Activated naive CD8-positive, alpha-beta T cell treated with anti-CD3 and anti-CD28 coated beads, Interleukin-2, amount 50 U/mL, for 24 hours (primary cell): ENCODE measurements around the gene TAF15.
A peak's percentile ranks its signal among the peaks of the same experiment; 100 is the strongest.

ENCODE experiments used
- ATAC-seq: fragments of 150-1000 bp; cut with Tn5 transposase; one replicate; pipeline ENCODE4 v1.10.0; 2021
- DNase-seq: peaks from one replicate; pipeline ENCODE4 v3.0.0; 2021
- H3K27ac Mint-ChIP-seq: one replicate; pipeline ENCODE4 v1.8.0; 2021; ENCODE audit warnings: mild to moderate bottlenecking, mixed read lengths
- H3K27me3 Mint-ChIP-seq: one replicate; pipeline ENCODE4 v1.8.0; 2021; ENCODE audit warnings: mixed read lengths
- H3K36me3 Mint-ChIP-seq: one replicate; pipeline ENCODE4 v1.8.0; 2021; ENCODE audit warnings: low read depth, mixed read lengths
- H3K4me1 Mint-ChIP-seq: one replicate; pipeline ENCODE4 v1.8.0; 2021; ENCODE audit warnings: mixed read lengths
- H3K4me3 Mint-ChIP-seq: one replicate; pipeline ENCODE4 v1.8.0; 2021; ENCODE audit warnings: mild to moderate bottlenecking, moderate library complexity, mixed read lengths
- H3K9me3 Mint-ChIP-seq: one replicate; pipeline ENCODE4 v1.8.0; 2021; ENCODE audit warnings: mixed read lengths

TAF15 gene

DNA sequence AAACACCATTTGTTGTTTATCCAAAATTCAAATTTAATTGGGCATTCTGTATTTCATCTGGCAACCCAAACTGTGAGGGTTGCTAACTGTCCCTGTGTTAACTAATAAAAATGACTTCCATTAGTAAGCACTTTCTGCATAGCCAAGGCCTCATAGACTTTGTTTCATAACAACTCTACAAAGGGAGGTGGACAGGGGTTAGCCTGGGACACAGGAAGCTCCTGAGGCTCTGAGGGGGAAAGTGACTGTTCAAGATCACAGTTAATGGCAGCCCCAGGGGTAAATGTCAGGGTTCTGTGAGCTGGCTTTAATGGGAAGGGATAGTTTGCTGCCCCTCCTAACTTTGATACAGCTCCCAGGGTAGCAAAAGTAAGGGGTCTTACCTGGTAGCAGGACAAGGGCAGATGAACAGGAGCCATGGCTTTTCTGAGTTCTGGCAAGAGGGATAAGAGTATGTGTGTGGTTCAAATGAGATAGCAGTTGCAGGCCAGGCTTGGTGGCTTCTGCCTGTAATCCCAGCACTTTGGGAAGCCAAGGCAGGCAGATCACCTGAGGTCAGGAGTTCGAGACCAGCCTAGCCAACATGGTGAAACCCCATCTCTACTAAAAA is 57.2 kb downstream of the TAF15 start:
- Mint-ChIP-seq H3K27me3 (no peaks in the 10 kb centered on the region), H3K4me3 (no peak overlapping the region), H3K9me3 (no peaks in the 10 kb centered on the region), H3K4me1 (peaks cover 27% of the 10 kb centered on the region), H3K27ac (no peak overlapping the region), H3K36me3 (no peaks in the 10 kb centered on the region)
- ATAC-seq (no peak), DNase-seq (no peak)

DNA sequence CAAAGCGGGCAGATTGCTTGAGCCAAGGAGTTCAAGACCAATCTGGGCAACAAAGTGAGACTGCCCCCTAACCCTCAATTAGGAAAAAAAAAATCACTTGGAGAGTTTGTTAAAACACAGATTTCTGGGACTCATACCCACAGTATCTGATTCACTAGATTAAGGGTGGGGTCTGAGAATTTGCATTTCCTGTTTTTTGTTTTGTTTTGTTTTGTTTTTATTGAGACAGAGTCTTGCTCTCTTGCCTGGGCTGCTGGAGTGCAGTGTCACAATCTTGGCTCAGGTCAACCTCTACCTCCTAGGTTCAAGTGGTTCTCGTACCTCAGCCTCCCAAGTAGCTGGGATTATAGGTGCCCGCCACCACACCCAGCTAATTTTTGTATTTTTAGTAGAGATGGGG is 58.3 kb downstream of the TAF15 start:
- peaks cover 3% of the 10 kb centered on the region for H3K36me3 Mint-ChIP-seq
- H3K27ac Mint-ChIP-seq: no peak overlapping the region
- no peaks in the 10 kb centered on the region for H3K9me3 Mint-ChIP-seq
- no peaks in the 10 kb centered on the region for H3K27me3 Mint-ChIP-seq
- H3K4me1 Mint-ChIP-seq: peaks cover 34% of the 10 kb centered on the region
- DNase-seq (no peak), ATAC-seq (no peak)
- H3K4me3 Mint-ChIP-seq: no peak overlapping the region

DNA sequence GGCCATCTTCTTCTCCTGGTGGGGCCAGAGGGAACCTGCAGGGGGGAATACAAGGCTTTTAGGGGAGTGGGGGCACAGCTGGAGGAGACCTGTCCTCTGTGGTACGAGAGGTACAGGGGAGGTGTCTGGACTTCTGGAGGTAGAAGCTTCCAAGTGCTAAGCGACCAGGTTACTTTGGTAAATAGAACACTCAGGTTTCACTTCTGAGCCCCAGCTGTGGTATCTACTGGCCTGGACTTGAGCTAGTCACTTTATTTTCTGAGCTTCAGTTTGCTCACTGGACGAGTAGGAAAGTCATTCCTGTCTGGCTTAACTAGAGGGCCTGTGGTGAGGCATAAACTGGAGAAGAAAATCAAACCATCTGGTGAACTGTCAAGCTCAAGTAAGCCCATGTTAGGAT is 59.5 kb downstream of the TAF15 start, which contains the start of gene HEATR9:
Gene HEATR9 (minus strand): TSS at position 155 of the 400 bp plus-strand sequence. CDS start 149 bp downstream, at position 6.
- H3K27me3 Mint-ChIP-seq: no peaks in the 10 kb centered on the region
- H3K4me3 Mint-ChIP-seq: no peak within 1 kb of the TSS
- H3K27ac Mint-ChIP-seq: no peak within 1 kb of the TSS
- H3K36me3 Mint-ChIP-seq: peaks cover 3% of the 10 kb centered on the region
- peaks cover 35% of the 10 kb centered on the region for H3K4me1 Mint-ChIP-seq
- ATAC-seq (no peak), DNase-seq (no peak)
- H3K9me3 Mint-ChIP-seq: no peaks in the 10 kb centered on the region

- Mint-ChIP-seq H3K9me3 (no peaks in the 10 kb centered on the region), H3K27ac (no peak overlapping the region), H3K4me1 (peaks cover 35% of the 10 kb centered on the region), H3K27me3 (no peaks in the 10 kb centered on the region), H3K36me3 (peaks cover 8% of the 10 kb centered on the region), H3K4me3 (no peak overlapping the region)
- ATAC-seq: peak; percentile 87
- no peak for DNase-seq
Observed at GRCh38 chr17:35870906-35871819, 61.9 kb downstream of the TAF15 start.

DNA sequence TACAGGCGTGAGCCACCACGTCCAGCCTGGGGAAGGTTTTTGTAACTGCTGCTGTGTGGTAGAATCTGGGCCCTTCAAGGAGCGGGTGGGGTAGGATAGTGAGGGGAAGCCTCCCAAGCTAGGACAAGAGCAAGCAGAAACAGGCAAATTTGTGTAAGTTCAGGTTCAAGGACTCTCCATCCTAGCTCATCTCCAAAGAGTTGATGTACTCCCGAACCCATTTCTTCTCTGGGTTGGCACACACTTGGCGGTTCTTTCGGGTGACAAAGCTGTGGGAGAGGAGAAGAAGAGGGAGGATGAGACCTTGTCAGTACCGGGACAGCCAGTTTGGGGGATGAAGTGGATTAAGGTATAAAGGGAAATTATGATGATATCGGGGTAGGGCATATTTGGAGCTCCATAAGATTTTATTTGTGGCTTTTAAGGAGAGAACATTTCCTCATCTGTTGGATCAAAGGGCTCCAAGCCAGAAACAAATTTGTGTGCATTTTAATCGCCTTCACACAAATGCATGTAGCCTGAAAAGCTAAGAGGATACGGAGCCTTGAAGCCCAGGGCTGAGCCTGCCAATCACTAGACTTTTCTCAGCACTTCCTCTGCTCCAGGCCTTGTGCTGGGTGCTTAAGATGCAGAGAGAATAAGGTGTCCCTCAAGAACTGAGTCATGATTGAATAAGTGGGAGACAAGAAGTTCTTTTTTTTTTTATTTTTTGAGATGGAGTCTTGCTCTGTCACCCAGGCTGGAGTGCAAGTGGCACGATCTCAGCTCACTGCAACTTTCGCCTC is 63.1 kb downstream of the TAF15 start:
- Mint-ChIP-seq H3K27ac (no peak overlapping the region), H3K27me3 (no peaks in the 10 kb centered on the region), H3K4me3 (no peak overlapping the region), H3K36me3 (peaks cover 8% of the 10 kb centered on the region), H3K9me3 (no peaks in the 10 kb centered on the region), H3K4me1 (peaks cover 39% of the 10 kb centered on the region)
- ATAC-seq (no peak), DNase-seq (no peak)

GRCh38 chr17:35875072-35875799 is 66.0 kb downstream of the TAF15 start:
- peaks cover 59% of the 10 kb centered on the region for H3K4me1 Mint-ChIP-seq
- H3K4me3 Mint-ChIP-seq: peak overlapping the region; percentile 48
- H3K27ac Mint-ChIP-seq: peak overlapping the region; percentile 71
- ATAC-seq (no peak), DNase-seq (no peak)
- H3K36me3 Mint-ChIP-seq: peaks cover 11% of the 10 kb centered on the region
- H3K9me3 Mint-ChIP-seq: no peaks in the 10 kb centered on the region
- H3K27me3 Mint-ChIP-seq: no peaks in the 10 kb centered on the region

DNA sequence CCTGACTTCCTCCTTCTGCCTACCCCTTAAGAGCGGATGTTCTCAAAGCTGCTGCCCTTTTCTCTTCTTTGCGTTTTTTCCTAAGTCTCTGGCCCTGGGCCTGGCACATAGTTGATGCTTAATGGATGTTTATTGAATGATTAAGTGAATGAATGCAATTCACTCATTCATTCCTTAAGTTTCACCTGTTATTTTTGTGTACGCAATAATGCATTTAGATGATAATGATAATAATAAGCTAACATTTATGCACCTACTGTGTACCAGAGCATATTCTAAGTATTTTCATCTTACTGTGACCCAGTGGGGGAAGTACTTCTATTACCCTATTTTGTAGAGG is 66.5 kb downstream of the TAF15 start:
- Mint-ChIP-seq H3K4me1 (peaks cover 64% of the 10 kb centered on the region), H3K27ac (peak overlapping the region; percentile 71), H3K9me3 (no peaks in the 10 kb centered on the region), H3K27me3 (no peaks in the 10 kb centered on the region), H3K4me3 (peak overlapping the region; percentile 48), H3K36me3 (peaks cover 11% of the 10 kb centered on the region)
- DNase-seq (no peak), ATAC-seq (no peak)

DNA sequence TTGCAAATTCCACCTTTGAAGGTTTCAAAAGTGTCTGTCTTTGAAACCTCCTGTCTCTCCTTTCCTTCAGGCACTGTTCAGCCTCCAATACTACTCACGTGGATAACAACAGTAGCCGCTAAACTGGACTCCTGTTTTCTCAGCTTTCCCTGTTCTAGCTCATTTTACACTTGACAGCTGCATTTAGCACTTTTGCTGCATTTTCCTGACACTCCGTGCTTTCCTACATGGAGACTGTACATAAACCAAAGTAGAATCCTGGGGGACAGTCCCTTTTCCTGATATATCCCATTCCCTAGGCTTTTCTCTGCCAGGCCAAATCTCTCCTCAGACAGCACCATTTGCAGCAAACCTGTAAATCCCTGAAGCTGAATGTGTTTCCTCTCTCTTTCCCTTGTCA is 67.2 kb downstream of the TAF15 start:
- ATAC-seq: no peak
- H3K27me3 Mint-ChIP-seq: no peaks in the 10 kb centered on the region
- no peaks in the 10 kb centered on the region for H3K9me3 Mint-ChIP-seq
- peaks cover 11% of the 10 kb centered on the region for H3K36me3 Mint-ChIP-seq
- peaks cover 64% of the 10 kb centered on the region for H3K4me1 Mint-ChIP-seq
- peak overlapping the region; percentile 39 for H3K4me3 Mint-ChIP-seq
- H3K27ac Mint-ChIP-seq: peak overlapping the region; percentile 13
- DNase-seq: no peak

- peaks cover 8% of the 10 kb centered on the region for H3K36me3 Mint-ChIP-seq
- H3K4me1 Mint-ChIP-seq: peaks cover 62% of the 10 kb centered on the region
- ATAC-seq (no peak), DNase-seq (no peak)
- H3K27ac Mint-ChIP-seq: peak overlapping the region; percentile 34
- H3K27me3 Mint-ChIP-seq: no peaks in the 10 kb centered on the region
- no peaks in the 10 kb centered on the region for H3K9me3 Mint-ChIP-seq
- peak overlapping the region; percentile 77 for H3K4me3 Mint-ChIP-seq
Observed at GRCh38 chr17:35877345-35878029, 68.2 kb downstream of the TAF15 start.

GRCh38 chr17:35878361-35878760 is 69.1 kb downstream of the TAF15 start:
- Mint-ChIP-seq H3K36me3 (peaks cover 8% of the 10 kb centered on the region), H3K27ac (peak overlapping the region; percentile 77), H3K4me3 (peak overlapping the region; percentile 77), H3K27me3 (no peaks in the 10 kb centered on the region), H3K4me1 (peaks cover 60% of the 10 kb centered on the region), H3K9me3 (no peaks in the 10 kb centered on the region)
- no peak for ATAC-seq
- DNase-seq: no peak

DNA sequence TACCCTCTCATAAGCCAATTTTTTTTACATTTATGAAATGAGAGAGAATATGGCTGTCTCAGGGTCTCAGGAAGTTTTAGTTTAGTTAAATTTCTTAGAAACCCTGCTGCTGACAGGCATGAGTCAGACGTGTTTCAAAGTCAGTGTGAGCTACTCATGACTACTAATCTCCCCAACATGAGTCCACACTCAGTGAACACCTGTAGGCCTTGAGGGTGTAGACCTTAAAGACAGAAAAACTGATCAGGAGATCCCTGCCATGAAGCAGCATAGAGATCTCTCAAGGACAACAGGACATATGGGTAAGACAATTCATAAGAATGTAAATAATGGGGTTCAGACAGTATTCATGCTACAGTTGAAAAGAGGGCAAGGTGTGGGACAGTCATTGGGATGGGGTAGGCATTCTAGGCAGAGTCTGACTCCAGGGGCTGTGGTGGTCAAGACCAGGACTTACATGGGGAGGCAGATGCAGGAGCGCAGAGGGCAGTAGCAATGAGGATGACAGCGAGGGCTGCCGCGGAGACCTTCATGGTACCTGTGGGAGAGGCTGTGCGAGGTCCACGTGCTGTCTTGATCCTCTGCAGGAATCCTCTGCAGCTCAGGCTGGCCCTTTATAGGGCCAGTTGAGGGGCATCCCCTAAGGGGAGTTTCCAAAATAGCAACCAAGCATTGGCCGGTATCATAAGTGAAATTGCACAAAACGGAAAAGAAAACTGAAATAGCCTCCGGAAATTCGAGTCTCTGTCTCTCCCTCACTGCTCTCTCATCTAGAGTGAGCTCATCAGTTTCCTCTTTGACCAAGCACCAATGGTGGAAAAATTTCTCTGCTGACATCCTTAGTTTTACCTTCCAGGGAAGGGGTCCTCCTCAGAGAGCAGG is 70.7 kb downstream of the TAF15 start, which contains the start of gene CCL5:
Gene CCL5 (minus strand): TSS at position 588 of the 882 bp plus-strand sequence.
- H3K4me3 Mint-ChIP-seq: peak within 1 kb of the TSS; percentile 77
- peaks cover 60% of the 10 kb centered on the region for H3K4me1 Mint-ChIP-seq
- H3K36me3 Mint-ChIP-seq: peaks cover 6% of the 10 kb centered on the region
- DNase-seq: peak; percentile 60
- ATAC-seq: peak; percentile 95
- peak within 1 kb of the TSS; percentile 93 for H3K27ac Mint-ChIP-seq
- H3K9me3 Mint-ChIP-seq: no peaks in the 10 kb centered on the region
- H3K27me3 Mint-ChIP-seq: no peaks in the 10 kb centered on the region

DNA sequence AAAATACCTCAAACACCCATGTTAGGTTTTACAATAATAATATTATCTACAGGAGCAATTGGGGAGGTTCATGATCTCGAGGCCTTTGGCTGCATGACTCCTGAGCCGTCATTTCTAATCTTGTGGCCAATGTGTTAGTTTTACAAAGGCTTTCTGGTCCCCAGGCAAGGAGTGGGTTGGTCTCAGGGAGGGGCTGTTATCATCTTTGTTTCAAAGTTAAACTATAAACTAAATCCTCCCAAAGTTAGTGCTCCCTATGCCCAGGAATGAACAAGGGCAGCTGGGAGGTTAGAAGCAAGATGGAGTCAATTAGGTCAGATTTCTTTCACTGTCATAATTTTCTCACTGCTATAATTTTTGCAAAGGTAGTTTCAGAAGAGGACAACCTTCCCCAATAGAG is 80.0 kb downstream of the TAF15 start:
- Mint-ChIP-seq H3K4me3 (no peak overlapping the region), H3K4me1 (peaks cover 53% of the 10 kb centered on the region), H3K9me3 (no peaks in the 10 kb centered on the region), H3K36me3 (no peaks in the 10 kb centered on the region), H3K27me3 (no peaks in the 10 kb centered on the region), H3K27ac (peak overlapping the region; percentile 19)
- ATAC-seq: peak; percentile 74
- peak; percentile 26 for DNase-seq
